B cell (primary cell): Measurements from ENCODE around the gene CITED4. TPM values are rescaled to one million over a fixed set of nuclear protein-coding genes. Genes with fewer than 3 reads are reported as not detected.

Experiments
- ATAC-seq: fragments of 200-7000 bp; cut with Tn5 transposase; one replicate; pipeline ENCODE4 v1.10.0; 2021; ENCODE audit warnings: low read depth, mild to moderate bottlenecking, moderate number of reproducible peaks, moderate library complexity
- CTCF ChIA-PET: fragments of 350-600 bp; sonication (Branson Sonifier 250); formaldehyde crosslinking; loops from one replicate; lab custom pipeline; 2021; ENCODE audit warnings: antibody characterized with exemption, inconsistent platforms; lab: Charles Lee
- POLR2A ChIA-PET: fragments of 350-600 bp; sonication (Branson Sonifier 250); formaldehyde crosslinking; loops from one replicate; lab custom pipeline; 2021; ENCODE audit warnings: antibody characterized with exemption; lab: Charles Lee
- DNase-seq: peaks from one replicate; pipeline ENCODE4 v3.0.0; 2013
- H2AFZ ChIP-seq: 2 replicates; pipeline ENCODE4 v1.6.1; 2012; ENCODE audit warnings: mild to moderate bottlenecking, low read depth, low read length; ENCODE audit not compliant: insufficient read depth, poor library complexity, severe bottlenecking
- H3K27ac ChIP-seq, 2 donors: 1 replicate in 1 of 2; 2 replicates in 1 of 2; pipeline ENCODE4 v1.5.1; 2012 to 2013; ENCODE audit warnings: low read length in 2 of 2, mild to moderate bottlenecking in 2 of 2, moderate library complexity in 1 of 2
- H3K27me3 ChIP-seq, 4 experiments: fragments of 200-600 bp in 1 of 4; sonication (generic) in 1 of 4; replicated peaks in 1 of 4; 1 replicate in 2 of 4; 2 replicates in 2 of 4; pipeline versions ENCODE4 v1.6.1 to v1.7.0; 2013 to 2016; ENCODE audit warnings: low read length in 3 of 4, mild to moderate bottlenecking in 2 of 4, mixed read lengths in 1 of 4, moderate library complexity in 1 of 4; ENCODE audit not compliant: insufficient read depth in 4 of 4, control insufficient read depth in 3 of 4; ENCODE audit errors: control extremely low read depth in 1 of 4
- H3K36me3 ChIP-seq, 2 experiments: replicated peaks in 1 of 2; 1 replicate in 1 of 2; 2 replicates in 1 of 2; pipeline versions ENCODE4 v1.6.1 to v1.7.1; 2013; ENCODE audit warnings: low read length in 1 of 2; ENCODE audit not compliant: insufficient read depth in 2 of 2, control insufficient read depth in 1 of 2; ENCODE audit errors: control extremely low read depth in 1 of 2, extremely low read depth in 1 of 2
- H3K4me1 ChIP-seq, 2 donors: fragments of 200-600 bp in 1 of 2; sonication (generic) in 1 of 2; 1 replicate in 1 of 2; 2 replicates in 1 of 2; pipeline versions ENCODE4 v1.5.1 to v1.6.1; 2013 to 2017; ENCODE audit warnings: low read length in 2 of 2; ENCODE audit not compliant: control insufficient read depth in 2 of 2, insufficient read depth in 2 of 2
- H3K4me2 ChIP-seq: replicated peaks from 2 replicates; pipeline ENCODE3; 2012; ENCODE audit warnings: mild to moderate bottlenecking, low read depth, low read length; ENCODE audit not compliant: poor library complexity, severe bottlenecking
- H3K4me3 ChIP-seq, 5 experiments: fragments of 200-600 bp in 1 of 5; sonication (generic) in 1 of 5; 1 replicate in 3 of 5; 2 replicates in 2 of 5; pipeline versions ENCODE4 v1.5.1 to v1.7.0; 2011 to 2016; ENCODE audit warnings: low read length in 4 of 5, mild to moderate bottlenecking in 4 of 5, low read depth in 2 of 5, control low read depth in 1 of 5, moderate library complexity in 1 of 5; ENCODE audit not compliant: insufficient read depth in 1 of 5; ENCODE audit errors: control extremely low read depth in 1 of 5, extremely low read depth in 1 of 5
- H3K79me2 ChIP-seq: fragments of 200-600 bp; sonication (generic); one replicate; pipeline ENCODE4 v1.6.0; 2016; ENCODE audit warnings: low read length; ENCODE audit not compliant: control insufficient read depth, insufficient read depth
- H3K9ac ChIP-seq: fragments of 200-600 bp; sonication (generic); 2 replicates; pipeline ENCODE4 v1.6.1; 2017; ENCODE audit warnings: mild to moderate bottlenecking, low read length, moderate library complexity
- H3K9me3 ChIP-seq, 3 donors: one replicate each; pipeline versions ENCODE4 v1.6.1 to v1.7.1; 2013; ENCODE audit warnings: low read length in 2 of 3; ENCODE audit not compliant: control insufficient read depth in 2 of 3, insufficient read depth in 1 of 3; ENCODE audit errors: control extremely low read depth in 1 of 3
- H4K20me1 ChIP-seq: 2 replicates; pipeline ENCODE4 v1.6.0; 2012; ENCODE audit warnings: mild to moderate bottlenecking, low read length; ENCODE audit not compliant: insufficient read depth, control insufficient read depth, poor library complexity, severe bottlenecking
- H3K27ac Mint-ChIP-seq: one replicate; pipeline ENCODE4 v1.8.0; 2021; ENCODE audit warnings: mixed read lengths
- H3K27me3 Mint-ChIP-seq: one replicate; pipeline ENCODE4 v1.8.0; 2021; ENCODE audit warnings: mixed read lengths
- H3K4me1 Mint-ChIP-seq: one replicate; pipeline ENCODE4 v1.8.0; 2021; ENCODE audit warnings: mixed read lengths
- H3K4me3 Mint-ChIP-seq: one replicate; pipeline ENCODE4 v1.8.0; 2021; ENCODE audit warnings: mixed read lengths
- H3K9me3 Mint-ChIP-seq: one replicate; pipeline ENCODE4 v1.8.0; 2022; ENCODE audit warnings: mixed read lengths; ENCODE audit not compliant: insufficient read depth
- EZH2 ChIP-seq: IDR thresholded peaks from 2 replicates; pipeline ENCODE4 v1.6.1; 2012; ENCODE audit warnings: borderline replicate concordance, low read depth, mild to moderate bottlenecking, moderate library complexity, low read length; ENCODE audit not compliant: insufficient read depth, poor library complexity, severe bottlenecking
- WGBS: methylation state at CpG from one replicate; pipeline ENCODE4 v1.1.5; 2013; ENCODE audit warnings: missing lambda C conversion rate; ENCODE audit not compliant: insufficient coverage; 5-methylcytosine and 5-hydroxymethylcytosine counted together
- intact Hi-C: fragments of 100-400 bp; cut with micrococcal nuclease; formaldehyde crosslinking; loops from one replicate; pipeline ENCODE4 v1.10.0; 2022
- polyA plus RNA-seq: library from polyadenylated mRNA; depleted of rRNA; stranded (reverse); fragments of >200 nt; gene quantifications from 2 replicates; pipeline ENCODE4 v1.2.3, GENCODE V29; 2012
- total RNA-seq, 2 donors: library from RNA; stranded (reverse); fragments of 120-200 nt in 1 of 2; gene quantifications; 1 replicate in 1 of 2; 2 replicates in 1 of 2; pipeline versions ENCODE4 v1.2.3 to v1.2.4, GENCODE V29; 2013 to 2022
- TF ChIP-seq, protein P1 (sequence below): fragments of 200-600 bp; IDR thresholded peaks from one replicate; pipeline ENCODE4 v1.8.0; 2022; ENCODE audit warnings: antibody characterized with exemption, mild to moderate bottlenecking

The CITED4 gene
- total and polyA plus RNA-seq, 2 donors (not counting 1 experiment from before 2014, with no cell fraction given): 3.2 to 5.6 TPM

DNA sequence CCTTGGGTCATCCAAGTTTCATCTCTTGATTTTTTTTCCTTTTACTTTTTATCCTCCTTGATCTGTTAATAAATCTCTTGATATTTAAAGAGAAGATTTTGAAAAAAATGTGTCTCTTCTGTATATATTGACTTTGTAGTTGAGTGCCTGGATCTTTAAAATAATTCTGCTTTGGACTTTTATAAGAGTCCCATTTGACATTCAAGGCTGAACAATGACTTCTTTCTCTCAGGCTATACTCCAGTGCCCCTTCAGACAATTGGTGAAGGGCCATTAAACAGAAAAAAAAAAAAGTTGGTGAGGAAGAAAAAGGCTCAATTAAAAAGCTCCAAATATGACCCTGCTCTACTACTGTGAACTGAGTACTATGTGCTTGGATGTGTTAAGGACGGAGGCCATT is 40.9 kb upstream of the CITED4 start:
- no peak for DNase-seq
- Histone ChIP-seq H3K36me3 (no peaks in the 10 kb centered on the region), H3K9ac (no peak overlapping the region), H3K27me3 (no peaks in the 10 kb centered on the region), H3K4me2 (no peak overlapping the region), H4K20me1 (no peaks in the 10 kb centered on the region), H3K9me3 (no peaks in the 10 kb centered on the region), H2AFZ (no peak overlapping the region), H3K27ac (no peak overlapping the region), H3K79me2 (no peaks in the 10 kb centered on the region), H3K4me1 (no peaks in the 10 kb centered on the region), H3K4me3 (no peak overlapping the region)
- intact Hi-C loops: no loop called here
- no peaks in the 10 kb centered on the region for H3K4me1 Mint-ChIP-seq
- TF ChIP-seq, protein P1, sequence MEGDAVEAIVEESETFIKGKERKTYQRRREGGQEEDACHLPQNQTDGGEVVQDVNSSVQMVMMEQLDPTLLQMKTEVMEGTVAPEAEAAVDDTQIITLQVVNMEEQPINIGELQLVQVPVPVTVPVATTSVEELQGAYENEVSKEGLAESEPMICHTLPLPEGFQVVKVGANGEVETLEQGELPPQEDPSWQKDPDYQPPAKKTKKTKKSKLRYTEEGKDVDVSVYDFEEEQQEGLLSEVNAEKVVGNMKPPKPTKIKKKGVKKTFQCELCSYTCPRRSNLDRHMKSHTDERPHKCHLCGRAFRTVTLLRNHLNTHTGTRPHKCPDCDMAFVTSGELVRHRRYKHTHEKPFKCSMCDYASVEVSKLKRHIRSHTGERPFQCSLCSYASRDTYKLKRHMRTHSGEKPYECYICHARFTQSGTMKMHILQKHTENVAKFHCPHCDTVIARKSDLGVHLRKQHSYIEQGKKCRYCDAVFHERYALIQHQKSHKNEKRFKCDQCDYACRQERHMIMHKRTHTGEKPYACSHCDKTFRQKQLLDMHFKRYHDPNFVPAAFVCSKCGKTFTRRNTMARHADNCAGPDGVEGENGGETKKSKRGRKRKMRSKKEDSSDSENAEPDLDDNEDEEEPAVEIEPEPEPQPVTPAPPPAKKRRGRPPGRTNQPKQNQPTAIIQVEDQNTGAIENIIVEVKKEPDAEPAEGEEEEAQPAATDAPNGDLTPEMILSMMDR: no peak
- no peak for TF ChIP-seq EZH2
- H3K9me3 Mint-ChIP-seq: no peaks in the 10 kb centered on the region
- H3K27me3 Mint-ChIP-seq: peaks cover 11% of the 10 kb centered on the region
- CTCF ChIA-PET: no interaction called here
- H3K4me3 Mint-ChIP-seq: no peak overlapping the region
- WGBS: no CpG with 5 or more reads among the region's 1 CpG
- ATAC-seq: no peak
- H3K27ac Mint-ChIP-seq: no peak overlapping the region
- POLR2A ChIA-PET: no interaction called here

DNA sequence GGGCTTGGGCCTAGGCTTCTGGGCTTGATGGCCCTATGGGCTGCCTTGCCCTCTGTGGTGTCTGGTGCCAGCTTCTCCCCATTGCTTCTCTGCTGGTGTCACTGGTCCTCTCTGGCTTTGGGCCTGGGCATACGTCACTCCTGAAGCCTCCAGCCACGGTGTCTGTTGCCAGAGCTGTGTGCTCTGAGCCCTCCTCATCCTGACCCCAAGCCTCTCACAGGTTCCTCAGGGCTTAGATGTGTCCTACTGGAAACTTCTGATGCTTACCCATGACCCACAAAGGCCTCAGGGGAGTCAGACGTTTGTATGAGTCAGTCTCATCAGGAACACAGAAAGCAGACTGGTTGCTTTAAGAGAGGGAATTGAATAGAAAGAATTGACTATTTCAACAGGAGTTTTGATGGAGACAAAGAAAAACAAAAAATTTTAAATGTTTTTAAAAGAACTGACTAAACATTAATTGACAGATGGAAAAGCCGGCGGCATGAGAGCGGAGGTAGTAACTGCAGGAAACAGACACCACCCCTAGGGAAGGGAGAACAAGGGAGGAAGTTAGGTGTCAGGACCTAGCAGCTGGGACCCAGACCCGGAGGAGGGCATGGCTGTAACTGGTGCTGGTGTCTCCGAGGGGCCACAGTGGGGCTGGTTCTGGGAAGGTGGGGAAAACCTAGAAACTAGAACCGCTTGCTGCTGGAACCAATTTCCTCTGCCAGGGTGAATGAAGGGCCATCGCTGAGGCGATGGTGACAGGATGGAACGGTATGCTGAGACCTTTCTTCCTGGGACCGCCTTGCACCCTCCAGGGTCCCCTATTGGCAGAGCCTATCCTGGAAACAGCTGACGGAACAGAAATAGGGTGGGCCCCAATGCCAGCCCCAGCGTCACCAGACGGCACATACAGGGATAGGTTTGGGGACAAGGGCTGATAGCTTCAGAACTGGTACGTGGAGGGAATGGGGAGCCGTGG is 40.0 kb upstream of the CITED4 start:
- H3K4me3 ChIP-seq: no peak overlapping the region
- WGBS: 60% methylated on average over 18 of the region's 18 CpGs
- H3K27me3 ChIP-seq: no peaks in the 10 kb centered on the region
- no peak overlapping the region for H3K27ac ChIP-seq
- no peaks in the 10 kb centered on the region for H3K4me1 Mint-ChIP-seq
- H4K20me1 ChIP-seq: no peaks in the 10 kb centered on the region
- no peak overlapping the region for H3K27ac Mint-ChIP-seq
- no peaks in the 10 kb centered on the region for H3K9me3 Mint-ChIP-seq
- no peaks in the 10 kb centered on the region for H3K79me2 ChIP-seq
- H3K9me3 ChIP-seq: no peaks in the 10 kb centered on the region
- intact Hi-C loops: no loop called here
- CTCF ChIA-PET: no interaction called here
- TF ChIP-seq, protein P1: no peak
- no peak for TF ChIP-seq EZH2
- no peak overlapping the region for H2AFZ ChIP-seq
- H3K4me2 ChIP-seq: no peak overlapping the region
- peaks cover 11% of the 10 kb centered on the region for H3K27me3 Mint-ChIP-seq
- H3K4me3 Mint-ChIP-seq: no peak overlapping the region
- ATAC-seq (no peak), DNase-seq (no peak)
- no peaks in the 10 kb centered on the region for H3K4me1 ChIP-seq
- H3K9ac ChIP-seq: no peak overlapping the region
- POLR2A ChIA-PET: no interaction called here
- H3K36me3 ChIP-seq: no peaks in the 10 kb centered on the region
